ENCODE data around the gene EPHA4.

The EPHA4 gene

GRCh38 chr2:221571551-221572218, 419 bp downstream of the EPHA4 start:
- no peak for DNase-seq (ENCODE audit: low read depth)

- no peak for DNase-seq (ENCODE audit: low read depth)
Observed at GRCh38 chr2:221571025-221571550, 1.0 kb downstream of the EPHA4 start.

GRCh38 chr2:221570321-221570935, 1.7 kb downstream of the EPHA4 start:
- DNase-seq (ENCODE audit: low read depth), result no peak

- no peak for DNase-seq (ENCODE audit: low read depth)
Observed at GRCh38 chr2:221569871-221570270, 2.2 kb downstream of the EPHA4 start.

- no peak for DNase-seq (ENCODE audit: low read depth)
Observed at GRCh38 chr2:221569425-221569845, 2.7 kb downstream of the EPHA4 start.

GRCh38 chr2:221568299-221568698, 3.8 kb downstream of the EPHA4 start:
- no peak for DNase-seq (ENCODE audit: low read depth)

GRCh38 chr2:221567809-221568208, 4.3 kb downstream of the EPHA4 start:
- no peak for DNase-seq (ENCODE audit: low read depth)

- DNase-seq (ENCODE audit: low read depth), result no peak
Observed at GRCh38 chr2:221567231-221567760, 4.8 kb downstream of the EPHA4 start.

- DNase-seq (ENCODE audit: low read depth), result no peak
Observed at GRCh38 chr2:221563270-221563985, 8.7 kb downstream of the EPHA4 start.

- no peak for DNase-seq (ENCODE audit: low read depth)
Observed at GRCh38 chr2:221562226-221562625, 9.9 kb downstream of the EPHA4 start.

GRCh38 chr2:221561770-221562169, 10.3 kb downstream of the EPHA4 start:
- DNase-seq (ENCODE audit: low read depth), result no peak

GRCh38 chr2:221559991-221560390, 12.1 kb downstream of the EPHA4 start:
- DNase-seq (ENCODE audit: low read depth), result no peak

GRCh38 chr2:221558107-221558506, 14.0 kb downstream of the EPHA4 start:
- DNase-seq (ENCODE audit: low read depth), result no peak

GRCh38 chr2:221555494-221555846, 16.6 kb downstream of the EPHA4 start:
- no peak for DNase-seq (ENCODE audit: low read depth)

- DNase-seq (ENCODE audit: low read depth), result no peak
Observed at GRCh38 chr2:221554769-221555493, 17.2 kb downstream of the EPHA4 start.

GRCh38 chr2:221553333-221553732, 18.8 kb downstream of the EPHA4 start:
- DNase-seq (ENCODE audit: low read depth), result no peak

- no peak for DNase-seq (ENCODE audit: low read depth)
Observed at GRCh38 chr2:221552291-221552690, 19.8 kb downstream of the EPHA4 start.

GRCh38 chr2:221551864-221552263, 20.2 kb downstream of the EPHA4 start:
- DNase-seq (ENCODE audit: low read depth), result no peak

- no peak for DNase-seq (ENCODE audit: low read depth)
Observed at GRCh38 chr2:221549143-221549542, 23.0 kb downstream of the EPHA4 start.

GRCh38 chr2:221546505-221547225, 25.4 kb downstream of the EPHA4 start:
- no peak for DNase-seq (ENCODE audit: low read depth)

GRCh38 chr2:221541131-221541735, 30.9 kb downstream of the EPHA4 start:
- DNase-seq (ENCODE audit: low read depth), result no peak
